Mucosa of stomach (tissue), 1 donor: ENCODE measurements around the gene NEURL3.

Experiments
- H3K27me3 ChIP-seq: one replicate; pipeline ENCODE4 v1.7.0; 2013; ENCODE audit warnings: mild to moderate bottlenecking, low read length; ENCODE audit not compliant: control insufficient read depth, insufficient read depth
- H3K36me3 ChIP-seq: one replicate; pipeline ENCODE4 v1.7.0; 2013; ENCODE audit warnings: low read length; ENCODE audit not compliant: control insufficient read depth, insufficient read depth
- H3K4me1 ChIP-seq: one replicate; pipeline ENCODE4 v1.7.0; 2013; ENCODE audit warnings: mild to moderate bottlenecking, low read length; ENCODE audit not compliant: control insufficient read depth, insufficient read depth
- H3K4me3 ChIP-seq: one replicate; pipeline ENCODE4 v1.7.0; 2013; ENCODE audit warnings: low read length
- H3K9ac ChIP-seq: one replicate; pipeline ENCODE4 v1.7.0; 2013; ENCODE audit warnings: mild to moderate bottlenecking, low read length, moderate library complexity
- H3K9me3 ChIP-seq: one replicate; pipeline ENCODE4 v1.7.0; 2013; ENCODE audit warnings: mild to moderate bottlenecking, low read length, moderate library complexity; ENCODE audit not compliant: control insufficient read depth
- donor health status: Pancreatic carcinoma.

The NEURL3 gene

GRCh38 chr2:96449174-96449573, 56.0 kb downstream of the NEURL3 start:
- Histone ChIP-seq H3K4me3 (no peak overlapping the region), H3K9me3 (no peaks in the 10 kb centered on the region), H3K4me1 (no peaks in the 10 kb centered on the region), H3K36me3 (no peaks in the 10 kb centered on the region), H3K27me3 (no peaks in the 10 kb centered on the region), H3K9ac (no peak overlapping the region)

DNA sequence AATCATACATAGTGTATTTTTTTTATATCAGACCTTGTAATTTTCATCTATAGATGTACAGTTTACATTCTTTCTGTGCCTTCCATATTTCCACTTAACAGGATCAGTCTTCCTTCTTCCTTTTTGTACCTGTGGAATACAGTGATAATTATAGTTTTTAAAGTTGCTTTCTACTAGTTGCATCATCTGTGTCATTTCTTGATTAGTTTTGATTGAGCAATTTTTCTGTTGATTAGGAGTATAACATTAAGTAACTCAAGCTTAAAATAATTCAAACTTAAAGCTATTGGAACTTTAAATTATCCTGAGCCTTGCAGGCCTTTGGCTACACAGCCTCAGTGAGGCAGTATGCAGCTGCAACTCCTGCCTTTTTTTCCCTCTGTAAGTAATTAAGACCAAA, 57.4 kb downstream of the NEURL3 start:
- Histone ChIP-seq H3K36me3 (no peaks in the 10 kb centered on the region), H3K4me3 (no peak overlapping the region), H3K27me3 (no peaks in the 10 kb centered on the region), H3K9ac (no peak overlapping the region), H3K4me1 (no peaks in the 10 kb centered on the region), H3K9me3 (no peaks in the 10 kb centered on the region)
